ENCODE data around the gene BRD4. TPM values are rescaled to one million over a fixed set of nuclear protein-coding genes. Genes with fewer than 3 reads are reported as not detected.
"Not testable (repeated sequence)": the region's sequence is repeated elsewhere in the genome, so short reads cannot be mapped to it uniquely, and the experiment has no call there.

Gene BRD4
- total RNA-seq, 1 donor from 2014 or later = 34.6 TPM

- DNase-seq = not testable (repeated sequence)
These were observed 27.7 kb upstream of the BRD4 start for GRCh38 chr19:15360015-15360414.

DNA sequence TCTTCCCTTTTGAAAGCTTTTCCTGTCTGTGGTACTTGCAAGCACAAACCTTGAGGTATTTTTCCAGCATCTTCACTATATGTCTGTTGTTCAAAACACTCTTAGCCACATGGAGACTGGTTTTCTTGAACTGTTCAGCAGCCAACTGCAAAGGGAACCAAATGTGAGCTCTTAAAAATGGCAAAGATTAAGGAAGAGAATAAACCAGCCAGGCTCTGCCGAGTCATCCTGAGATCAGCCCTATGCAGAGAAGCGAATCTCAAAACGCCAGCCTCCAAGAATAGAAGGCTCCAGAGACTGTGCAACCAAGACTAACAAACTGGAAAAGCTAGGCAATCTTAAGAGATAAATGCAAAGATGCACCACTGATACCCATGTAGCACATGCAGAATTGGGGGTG lies 26.6 kb upstream of the BRD4 start:
- no peak for DNase-seq

DNA sequence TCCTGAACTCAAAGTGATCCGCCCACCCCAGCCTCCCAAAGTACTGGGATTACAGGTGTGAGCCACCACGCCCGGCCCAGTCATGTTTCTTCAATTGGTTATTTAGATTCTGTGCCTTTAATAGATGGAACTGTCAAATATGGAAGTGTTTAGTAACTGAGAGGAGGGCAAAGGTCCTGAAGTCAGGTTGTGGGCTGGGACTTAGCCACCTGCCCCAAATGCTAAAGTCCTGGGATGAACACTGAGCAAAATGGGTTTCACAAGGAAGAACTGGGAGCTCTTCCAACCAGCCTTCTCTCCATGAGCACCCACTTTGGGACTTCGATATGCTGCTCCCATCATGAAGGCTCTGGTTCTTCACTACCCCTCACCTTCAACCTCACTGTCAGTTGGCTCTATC lies 25.6 kb upstream of the BRD4 start:
- no peak for DNase-seq

DNA sequence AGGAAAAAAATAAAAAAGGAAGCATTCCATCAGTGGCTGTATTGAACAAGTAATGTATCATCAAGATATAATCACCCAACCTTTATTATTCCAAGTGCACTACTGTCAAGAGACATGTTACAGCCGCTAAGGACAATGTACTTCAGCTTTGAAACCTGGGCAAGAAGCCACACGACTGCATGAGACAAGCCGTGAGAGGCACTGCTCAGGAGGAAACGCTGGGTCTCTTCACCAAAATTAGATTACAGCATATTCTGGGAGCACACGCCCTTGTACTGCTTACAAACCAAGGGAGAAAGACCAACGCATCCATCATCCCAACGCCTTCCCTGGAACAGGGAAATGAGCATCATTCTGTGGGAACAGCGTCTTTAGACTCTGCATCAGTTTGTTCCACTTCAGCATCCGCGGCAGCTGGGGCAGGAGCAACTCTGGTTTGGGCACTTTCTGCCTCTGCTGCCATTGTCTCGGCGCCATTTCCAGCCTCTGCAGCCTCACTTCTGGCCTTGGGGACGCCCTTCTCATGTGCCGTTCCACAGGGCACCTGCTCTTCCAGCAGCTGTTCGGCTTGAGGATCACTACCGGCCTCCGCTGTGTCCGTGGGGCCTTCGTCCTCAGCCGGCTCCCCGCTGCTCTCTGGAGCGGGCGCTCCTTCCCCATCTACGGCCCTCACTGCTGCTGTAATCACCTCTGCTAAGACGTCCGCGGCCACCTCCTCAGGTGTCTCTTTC lies 22.4 kb upstream of the BRD4 start:
- DNase-seq = no peak

- no peak for DNase-seq
These were observed 21.6 kb upstream of the BRD4 start for GRCh38 chr19:15353908-15354307.

DNA sequence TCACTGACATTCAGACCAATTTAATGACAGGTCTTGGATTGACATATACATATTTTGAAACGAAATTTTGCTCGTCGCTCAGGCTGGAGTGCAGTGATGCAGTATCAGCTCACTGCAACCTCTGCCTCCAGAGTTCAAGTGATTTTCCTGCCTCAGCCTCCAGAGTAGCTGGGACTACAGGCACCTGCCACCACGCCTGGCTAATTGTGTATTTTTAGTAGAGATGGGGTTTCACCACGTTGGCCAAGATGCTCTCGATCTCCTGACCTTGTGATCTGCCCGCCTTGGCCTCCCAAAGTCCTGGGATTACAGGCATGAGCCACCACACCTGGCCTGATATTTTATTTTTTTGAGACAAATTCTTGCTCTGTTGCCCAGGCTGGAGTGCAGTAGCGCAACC lies 20.2 kb upstream of the BRD4 start:
- not testable (repeated sequence) for DNase-seq

DNA sequence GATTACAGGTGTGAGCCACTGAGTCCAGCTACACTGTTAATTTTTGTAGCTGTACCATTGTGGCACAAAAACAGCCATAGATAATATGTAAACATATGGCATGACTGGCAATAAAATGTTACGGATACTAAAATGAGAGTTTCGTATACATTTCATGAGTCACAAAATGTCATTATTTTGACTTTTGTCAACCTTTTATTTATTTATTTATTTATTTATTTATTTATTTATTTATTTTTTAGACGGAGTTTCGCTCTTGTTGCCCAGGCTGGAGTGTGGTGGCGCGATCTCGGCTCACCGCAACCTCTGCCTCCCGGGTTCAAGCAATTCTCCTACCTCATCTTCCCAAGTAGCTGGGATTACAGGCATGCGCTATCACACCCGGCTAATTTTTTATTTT lies 9.0 kb upstream of the BRD4 start:
- DNase-seq = not testable (repeated sequence)

DNA sequence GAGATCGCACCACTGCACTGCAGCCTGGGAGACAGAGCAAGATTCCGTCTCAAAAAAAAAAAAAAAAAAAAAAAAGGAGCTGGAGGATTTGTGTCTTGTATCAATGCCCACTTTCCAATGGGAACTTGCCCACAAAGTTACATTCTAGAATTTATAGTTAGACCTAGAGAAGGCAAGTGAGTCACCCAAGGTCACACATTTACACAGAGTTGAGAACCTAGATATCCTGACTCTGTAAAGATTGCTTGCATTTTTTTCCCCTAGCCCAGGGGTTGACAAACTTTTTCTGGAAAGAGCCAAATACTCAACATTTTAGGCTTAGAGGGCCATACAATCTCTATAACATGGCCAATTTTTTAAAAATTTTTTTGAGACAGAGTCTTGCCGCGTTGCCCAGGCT lies 7.7 kb upstream of the BRD4 start:
- DNase-seq = no peak

DNA sequence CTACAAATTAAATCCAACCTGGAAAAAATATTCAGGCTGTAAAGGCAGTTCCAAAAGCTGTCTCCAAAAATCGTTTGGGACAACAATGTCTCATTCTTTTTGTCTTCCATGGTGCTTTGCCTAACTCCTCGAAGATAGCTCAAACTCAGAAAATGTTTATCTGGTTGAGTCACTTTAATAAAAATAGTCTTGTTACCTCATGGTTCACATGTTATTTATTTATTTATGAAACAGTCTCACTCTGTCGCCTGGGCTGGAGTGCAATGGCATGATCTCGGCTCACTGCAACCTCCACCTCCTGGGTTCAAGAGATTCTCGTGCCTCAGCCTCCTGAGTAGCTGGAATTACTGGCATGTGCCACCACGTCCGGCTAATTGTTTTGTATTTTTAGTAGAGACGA lies 4.9 kb upstream of the BRD4 start:
- no peak for DNase-seq

- DNase-seq = not testable (repeated sequence)
These were observed 3.7 kb upstream of the BRD4 start for GRCh38 chr19:15335992-15336391.

DNA sequence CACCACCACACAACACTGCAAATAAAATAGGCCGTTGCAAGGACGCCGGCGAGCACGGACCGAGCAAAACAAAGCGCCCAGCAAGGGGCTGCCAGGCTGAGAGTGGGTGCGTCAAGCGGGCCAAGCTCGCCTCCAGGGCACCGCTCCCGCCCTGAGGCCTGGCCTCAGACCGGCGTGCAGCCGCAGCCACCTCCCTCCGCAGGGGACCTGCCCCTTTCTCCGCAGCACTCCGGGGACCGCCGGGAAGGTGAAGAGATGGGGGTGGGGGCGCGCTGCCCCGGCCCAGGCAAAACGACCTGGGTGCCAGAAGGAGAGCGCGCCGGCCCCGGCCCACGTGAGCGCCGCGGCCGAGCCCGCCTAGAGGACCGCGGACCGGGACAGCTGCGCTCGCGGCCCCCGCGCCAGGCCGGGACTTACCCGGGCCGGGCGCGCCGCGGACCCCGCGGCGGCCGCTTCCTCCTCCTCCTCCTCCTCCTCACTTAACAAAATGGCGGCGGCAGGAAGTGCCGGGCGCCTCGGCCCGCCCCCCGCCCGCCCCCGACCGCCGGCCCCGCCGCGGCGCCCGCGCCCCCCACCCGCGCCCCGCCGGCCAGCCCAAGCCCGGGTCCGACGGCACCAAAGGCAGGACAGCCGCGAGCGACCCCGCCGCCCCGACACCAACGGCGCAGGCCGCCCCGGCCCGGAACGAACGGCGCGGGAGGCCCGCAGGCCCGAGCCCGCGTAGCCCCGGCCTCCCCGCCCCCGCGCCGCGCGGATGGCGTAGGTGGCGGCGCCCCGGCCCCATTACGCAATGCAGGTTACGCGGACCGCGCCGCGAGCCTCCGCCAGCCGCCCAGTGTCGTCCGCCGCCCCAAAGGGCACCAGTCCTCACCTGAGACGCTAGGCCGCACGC lies 674 bp downstream of the BRD4 start:
- peak; percentile 55 for DNase-seq

GRCh38 chr19:15330801-15331418 lies 1.4 kb downstream of the BRD4 start:
- DNase-seq = no peak

DNA sequence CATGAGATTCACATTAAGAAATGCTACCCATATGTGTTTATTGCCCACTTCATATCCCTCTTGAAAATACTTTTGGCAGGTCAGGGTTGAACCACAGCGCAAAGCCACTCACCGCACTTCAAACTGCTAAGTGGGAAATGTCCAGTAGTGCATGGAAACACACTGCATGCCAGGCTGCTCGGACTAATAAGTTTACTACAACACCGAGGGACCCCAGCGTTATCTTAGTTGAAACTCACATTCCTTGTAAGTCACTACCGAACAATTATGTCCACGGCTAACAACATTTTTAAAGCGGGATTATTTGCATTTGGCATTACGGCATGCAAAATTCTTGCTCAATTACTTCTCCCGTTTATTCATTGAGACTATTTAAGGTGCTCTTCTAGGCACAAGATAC lies 4.0 kb downstream of the BRD4 start:
- DNase-seq = no peak

DNA sequence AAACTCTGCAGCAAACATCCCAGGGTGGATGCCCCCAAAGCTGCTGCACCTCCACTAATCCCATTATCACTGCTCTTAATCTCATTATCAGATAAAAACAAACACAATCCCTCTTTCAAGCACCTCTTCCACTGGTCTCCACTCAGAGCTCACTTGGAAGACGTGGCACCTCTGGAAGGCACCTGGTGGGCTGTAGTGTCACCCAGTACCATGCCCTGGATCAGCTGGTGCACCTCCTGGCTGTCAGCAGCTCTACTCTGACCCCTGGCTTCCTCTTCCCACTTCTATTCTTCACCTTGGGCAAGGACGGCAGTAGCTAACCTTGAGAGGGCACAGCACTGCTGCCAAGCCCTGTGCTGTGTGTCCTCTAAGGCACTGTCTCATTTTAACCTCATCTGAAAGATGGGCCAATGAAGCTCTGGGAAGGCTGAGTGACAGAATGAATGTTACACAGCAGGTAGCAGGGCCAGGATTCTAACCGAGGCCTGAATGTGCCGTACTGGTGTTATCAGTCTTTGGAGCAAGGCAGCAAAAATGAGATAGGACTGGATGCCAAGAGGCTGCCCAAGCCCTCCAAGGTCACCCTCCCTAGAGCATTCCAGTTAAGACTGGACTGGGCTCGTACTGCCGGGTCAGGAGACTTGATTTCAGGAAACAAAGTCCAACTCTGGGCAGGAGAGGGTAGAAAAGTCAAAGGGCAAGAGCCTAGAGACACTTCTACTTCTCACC lies 7.4 kb downstream of the BRD4 start:
- no peak for DNase-seq

GRCh38 chr19:15323496-15324235 lies 8.7 kb downstream of the BRD4 start:
- DNase-seq = no peak

GRCh38 chr19:15321739-15322138 lies 10.6 kb downstream of the BRD4 start:
- DNase-seq = no peak

DNA sequence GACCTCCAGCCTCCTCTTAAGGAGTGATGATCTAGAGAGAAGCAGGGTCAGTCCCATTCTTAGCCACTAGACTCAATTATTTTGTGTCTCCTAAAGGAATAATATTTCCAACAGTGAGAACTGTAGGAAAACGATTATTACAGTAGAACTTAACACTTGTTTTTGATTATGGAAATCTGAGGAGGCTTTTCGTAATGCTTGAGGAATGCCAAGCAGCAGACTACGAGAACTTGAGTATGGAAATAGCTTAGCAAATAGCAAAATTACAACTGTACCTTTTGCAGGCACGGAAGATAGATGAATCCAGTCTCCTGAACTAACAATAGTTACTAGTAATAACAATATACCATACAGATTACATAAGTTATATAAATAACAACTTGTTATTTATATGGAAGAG lies 12.2 kb downstream of the BRD4 start:
- peak; percentile 62 for DNase-seq

DNA sequence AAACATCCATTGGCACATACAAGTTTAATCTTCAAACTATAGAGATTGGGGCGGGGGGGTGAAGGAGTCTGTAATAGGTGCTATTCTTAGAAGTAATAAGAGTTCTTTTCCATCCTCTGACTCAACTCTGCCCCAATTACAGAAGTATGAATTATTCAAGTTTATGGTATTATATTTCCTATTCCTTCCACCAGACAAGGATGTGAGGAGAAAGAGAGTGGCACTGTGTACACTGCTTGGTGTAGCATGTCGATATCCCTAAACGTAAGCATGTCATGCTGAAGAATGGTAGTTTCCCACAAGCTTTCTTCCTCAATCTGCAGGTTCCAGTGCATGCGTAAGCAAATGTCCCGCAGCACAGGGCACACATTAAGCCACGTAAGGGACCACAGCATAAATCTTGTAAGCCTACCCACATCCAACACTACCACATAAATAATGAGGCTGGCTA lies 14.1 kb downstream of the BRD4 start:
- DNase-seq = no peak

- no peak for DNase-seq
These were observed 14.8 kb downstream of the BRD4 start for GRCh38 chr19:15317392-15318071.

DNA sequence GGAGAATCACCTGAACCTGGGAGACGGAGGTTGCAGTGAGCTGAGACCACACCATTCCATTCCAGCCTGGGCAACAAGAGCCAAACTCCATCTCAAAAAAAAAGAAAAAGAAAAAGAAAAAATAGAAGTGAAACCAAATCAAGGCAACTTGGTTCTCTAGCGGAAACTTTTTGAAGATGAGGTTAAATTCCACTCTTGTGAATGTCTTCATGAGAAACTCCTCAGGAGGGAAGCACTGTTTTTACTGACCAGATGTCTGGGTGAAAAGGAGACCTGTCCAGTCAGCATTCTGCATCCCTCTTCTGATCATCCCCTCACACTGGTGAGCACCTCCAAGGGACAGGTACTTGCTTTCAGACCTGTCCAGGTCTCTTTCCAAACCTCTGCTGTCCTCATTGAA lies 15.8 kb downstream of the BRD4 start:
- no peak for DNase-seq

DNA sequence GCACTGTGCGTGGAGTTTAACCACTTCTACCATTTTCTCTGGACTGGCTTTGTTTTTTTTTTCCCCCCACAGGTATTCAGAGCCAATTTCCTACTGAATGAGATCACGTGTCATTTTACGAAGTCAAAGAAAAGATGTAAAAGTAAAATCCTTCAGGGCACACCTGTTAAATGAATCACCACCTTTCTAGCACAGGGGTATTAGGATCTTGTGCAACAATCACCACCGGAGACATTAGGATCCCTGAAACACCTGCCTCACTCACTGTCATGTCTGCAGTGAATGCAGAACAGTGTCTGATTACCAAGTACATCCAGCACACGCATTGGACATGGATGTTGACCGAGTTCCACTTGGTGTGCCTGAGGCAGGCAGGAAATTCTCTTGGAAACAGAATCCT lies 17.2 kb downstream of the BRD4 start:
- no peak for DNase-seq
